Liver (tissue), 9 donors: Measurements from ENCODE around the gene SEPTIN8. TPM values are rescaled to one million over a fixed set of nuclear protein-coding genes. Genes with fewer than 3 reads are reported as not detected.

Source experiments
- DNase-seq: peaks from one replicate; pipeline ENCODE4 v3.0.0-alpha.2; 2017; ENCODE audit warnings: low spot score
- H3K27ac ChIP-seq, 2 donors: one replicate each; pipeline ENCODE4 v1.7.0; 2013; ENCODE audit warnings: inconsistent platforms in 2 of 2, low read length in 2 of 2, control low read depth in 1 of 2, low read depth in 1 of 2, mild to moderate bottlenecking in 1 of 2
- H3K27me3 ChIP-seq, 4 donors: one replicate each; pipeline versions ENCODE4 v1.6.1 to v1.7.0; 2013; ENCODE audit warnings: low read length in 3 of 4, inconsistent platforms in 1 of 4, mild to moderate bottlenecking in 1 of 4, moderate library complexity in 1 of 4; ENCODE audit not compliant: control insufficient read depth in 4 of 4, insufficient read depth in 4 of 4
- H3K36me3 ChIP-seq, 4 donors: one replicate each; pipeline versions ENCODE4 v1.6.1 to v1.7.0; 2013; ENCODE audit warnings: low read length in 3 of 4, mild to moderate bottlenecking in 3 of 4, low read depth in 1 of 4, moderate library complexity in 1 of 4; ENCODE audit not compliant: control insufficient read depth in 4 of 4, insufficient read depth in 3 of 4
- H3K4me1 ChIP-seq, 4 donors: one replicate each; pipeline versions ENCODE4 v1.6.1 to v1.7.0; 2013; ENCODE audit warnings: low read length in 3 of 4, mild to moderate bottlenecking in 3 of 4, moderate library complexity in 1 of 4; ENCODE audit not compliant: control insufficient read depth in 4 of 4, insufficient read depth in 4 of 4
- H3K4me3 ChIP-seq, 3 donors: one replicate each; pipeline versions ENCODE4 v1.6.1 to v1.7.0; 2013; ENCODE audit warnings: low read length in 3 of 3, control low read depth in 1 of 3, low read depth in 1 of 3, mild to moderate bottlenecking in 1 of 3
- H3K9ac ChIP-seq, 2 donors: one replicate each; pipeline ENCODE4 v1.7.0; 2013; ENCODE audit warnings: low read length in 2 of 2, mild to moderate bottlenecking in 2 of 2, moderate library complexity in 2 of 2, control low read depth in 1 of 2, low read depth in 1 of 2
- H3K9me3 ChIP-seq, 4 donors: one replicate each; pipeline versions ENCODE4 v1.6.1 to v1.7.0; 2013; ENCODE audit warnings: low read length in 3 of 4; ENCODE audit not compliant: control insufficient read depth in 4 of 4
- ATF3 ChIP-seq: IDR thresholded peaks from 2 replicates; pipeline ENCODE4 v1.6.1; 2016; ENCODE audit warnings: antibody characterized with exemption
- CTCF ChIP-seq: fragments of 150-350 bp; IDR thresholded peaks from 2 replicates; pipeline ENCODE4 v1.5.1; 2017; ENCODE audit warnings: improper control_type of control experiment, low read depth, low read length; ENCODE audit not compliant: missing input control
- EGR1 ChIP-seq, 2 donors: IDR thresholded peaks; 2 replicates each; pipeline ENCODE4 v1.6.1; 2016 to 2018; ENCODE audit warnings: antibody characterized with exemption in 2 of 2, low read depth in 2 of 2
- FOXA1 ChIP-seq: IDR thresholded peaks from 2 replicates; pipeline ENCODE4 v1.6.1; 2016; ENCODE audit warnings: antibody characterized with exemption
- FOXA2 ChIP-seq: IDR thresholded peaks from 2 replicates; pipeline ENCODE4 v1.6.1; 2016; ENCODE audit warnings: antibody characterized with exemption
- GABPA ChIP-seq, 2 donors: IDR thresholded peaks in 1 of 2; conservative IDR thresholded peaks in 1 of 2; 2 replicates each; pipeline ENCODE4 v1.6.1; 2016; ENCODE audit warnings: antibody characterized with exemption in 2 of 2, mild to moderate bottlenecking in 1 of 2, moderate library complexity in 1 of 2
- HNF4A ChIP-seq, 2 donors: conservative IDR thresholded peaks; 2 replicates each; pipeline ENCODE4 v1.6.1; 2016; ENCODE audit warnings: antibody characterized with exemption in 2 of 2, mild to moderate bottlenecking in 2 of 2
- JUND ChIP-seq, 2 donors: IDR thresholded peaks; 2 replicates each; pipeline ENCODE4 v1.6.1; 2016; ENCODE audit warnings: antibody characterized with exemption in 2 of 2
- MAX ChIP-seq: IDR thresholded peaks from 2 replicates; pipeline ENCODE4 v1.6.1; 2016; ENCODE audit warnings: antibody characterized with exemption
- NR2F2 ChIP-seq: IDR thresholded peaks from 2 replicates; pipeline ENCODE4 v1.6.1; 2016; ENCODE audit warnings: antibody characterized with exemption
- RAD21 ChIP-seq, 2 donors: IDR thresholded peaks; 2 replicates each; pipeline ENCODE4 v1.6.1; 2016; ENCODE audit warnings: antibody characterized with exemption in 2 of 2, mild to moderate bottlenecking in 2 of 2
- REST ChIP-seq: IDR thresholded peaks from 2 replicates; pipeline ENCODE4 v1.6.1; 2016; ENCODE audit warnings: antibody characterized with exemption, mild to moderate bottlenecking
- RXRA ChIP-seq, 2 donors: IDR thresholded peaks; 2 replicates each; pipeline ENCODE4 v1.6.1; 2017 to 2018; ENCODE audit warnings: antibody characterized with exemption in 2 of 2, mild to moderate bottlenecking in 1 of 2
- SP1 ChIP-seq: IDR thresholded peaks from 2 replicates; pipeline ENCODE4 v1.6.1; 2018; ENCODE audit warnings: antibody characterized with exemption, mild to moderate bottlenecking
- TAF1 ChIP-seq: conservative IDR thresholded peaks from 2 replicates; pipeline ENCODE4 v1.6.1; 2016; ENCODE audit warnings: antibody characterized with exemption, mild to moderate bottlenecking
- YY1 ChIP-seq: IDR thresholded peaks from 2 replicates; pipeline ENCODE4 v1.6.1; 2016; ENCODE audit warnings: antibody characterized with exemption, mild to moderate bottlenecking
- ZBTB33 ChIP-seq: IDR thresholded peaks from 2 replicates; pipeline ENCODE4 v1.6.1; 2016; ENCODE audit warnings: antibody characterized with exemption
- WGBS: extraction: QIAGEN DNeasy Blood & Tissue Kit; methylation state at CpG from one replicate; pipeline ENCODE4 v1.1.7; 2013; 5-methylcytosine and 5-hydroxymethylcytosine counted together
- polyA plus RNA-seq, 2 donors: library from polyadenylated mRNA; stranded (reverse) in 1 of 2; unstranded in 1 of 2; fragments of 200-250 nt in 1 of 2; fragments of >200 nt in 1 of 2; fragmentation: Nextera tagmentation in 1 of 2; extraction: Ambion mirVana in 1 of 2; gene quantifications; one replicate each; pipeline versions ENCODE4 v1.2.1 to v1.2.3, GENCODE V29; 2013 to 2015
- total RNA-seq, 2 donors: library from RNA; depleted of rRNA; stranded (reverse); fragments of >200 nt; gene quantifications; one replicate each; pipeline ENCODE4 v1.2.3, GENCODE V29; 2014
- donor health status: healthy.
- donor health status: healthy.
- donor health status: healthy.
- donor health status: healthy.
- donor health status: healthy.

Gene SEPTIN8
- total and polyA plus RNA-seq, 4 donors = 4.7 to 16.5 (median 9.8) TPM

- peaks cover 0 to 11% (median 7%) of the 10 kb centered on the region in 4 donors for H3K4me1 ChIP-seq
- TF ChIP-seq TAF1 (no peak), YY1 (no peak), HNF4A (conservative IDR thresholded peaks at IDR 0.05) (no peak), REST (no peak), GABPA (IDR thresholded peaks at IDR 0.05 in 1 of 2, conservative IDR thresholded peaks at IDR 0.05 in 1 of 2) (no peak), CTCF (no peak), RAD21 (IDR thresholded peaks at IDR 0.05) (no peak), RXRA (IDR thresholded peaks at IDR 0.05) (no peak)
- H3K4me3 ChIP-seq = no peak overlapping the region
- H3K9ac ChIP-seq = no peak overlapping the region
- DNase-seq = no peak
- peaks cover 11 to 22% (median 15%) of the 10 kb centered on the region in 4 donors for H3K36me3 ChIP-seq
- no peaks in the 10 kb centered on the region for H3K27me3 ChIP-seq
- no peaks in the 10 kb centered on the region for H3K9me3 ChIP-seq
- H3K27ac ChIP-seq = peak overlapping the region; percentile 3 to 32
- WGBS = 86% methylated on average over 3 of the region's 3 CpGs
These were observed 44.3 kb upstream of the SEPTIN8 start for GRCh38 chr5:132821350-132821749.

- WGBS = 17% methylated on average over 15 of the region's 15 CpGs
- TF ChIP-seq ZBTB33 (no peak), REST (peak; percentile 17), HNF4A (conservative IDR thresholded peaks at IDR 0.05) (peak; percentile 70 to 76), CTCF (peak; percentile 92), FOXA1 (peak; percentile 19), EGR1 (IDR thresholded peaks at IDR 0.05; ENCODE audit: low read depth in 2 of 2) (no peak), SP1 (peak; percentile 43), JUND (IDR thresholded peaks at IDR 0.05) (no peak), TAF1 (no peak), RAD21 (IDR thresholded peaks at IDR 0.05) (peak; percentile 96 to 98), ATF3 (peak; percentile 13), GABPA (IDR thresholded peaks at IDR 0.05 in 1 of 2, conservative IDR thresholded peaks at IDR 0.05 in 1 of 2) (no peak), MAX (no peak), NR2F2 (no peak), FOXA2 (peak; percentile 6), RXRA (IDR thresholded peaks at IDR 0.05) (peak in 1 of 2 donors; percentile 60)
These were observed 43.2 kb upstream of the SEPTIN8 start for GRCh38 chr5:132820162-132820754.

More at GRCh38 chr5:132820162-132820754, 43.2 kb upstream of the SEPTIN8 start:
- Histone ChIP-seq H3K9ac (no peak overlapping the region), H3K27me3 (no peaks in the 10 kb centered on the region), H3K27ac (no peak overlapping the region), H3K36me3 (peaks cover 11 to 22% (median 13%) of the 10 kb centered on the region in 4 donors), H3K4me3 (no peak overlapping the region), H3K4me1 (peaks cover 0 to 10% (median 6%) of the 10 kb centered on the region in 4 donors), H3K9me3 (no peaks in the 10 kb centered on the region)
- peak; percentile 92 for DNase-seq
